D341Med (cell line): Measurements from ENCODE around the gene GNG12.

Experiments
- DNase-seq: peaks from one replicate; pipeline ENCODE4 v3.0.0; 2012; ENCODE audit warnings: low spot score

GNG12 gene

DNA sequence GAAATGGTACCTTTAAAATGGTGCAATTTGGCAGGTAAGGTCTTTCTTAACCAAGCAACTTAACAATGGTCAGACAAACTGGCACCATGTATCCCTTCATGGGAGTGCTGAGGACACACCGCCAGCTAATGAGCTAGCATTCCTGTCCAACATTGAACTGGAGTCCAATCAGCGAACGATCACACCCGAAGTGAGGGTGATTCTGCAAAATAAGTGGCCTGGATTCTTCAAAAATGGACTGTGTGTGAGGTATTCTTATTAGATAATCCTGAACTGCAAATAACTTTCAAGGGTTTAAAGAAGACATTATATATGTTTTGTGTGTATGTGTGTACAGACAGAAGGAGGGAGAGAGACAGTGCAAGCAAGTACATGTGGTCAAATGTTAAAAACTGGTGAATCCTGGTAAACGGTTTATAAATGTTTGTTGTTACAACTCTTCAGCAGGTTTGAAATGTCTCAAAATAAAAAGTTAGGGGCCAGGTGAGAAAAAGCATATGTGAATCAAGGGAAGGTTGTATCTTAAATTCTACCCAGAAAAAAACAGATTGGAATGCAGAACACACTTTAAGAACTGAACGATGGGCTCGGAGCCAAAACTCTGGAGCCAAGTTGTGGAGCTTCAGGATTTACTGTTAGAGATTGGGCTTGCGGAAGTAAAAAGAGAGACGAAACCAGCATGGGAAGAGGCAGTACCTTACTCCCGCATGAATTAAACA lies 127.4 kb downstream of the GNG12 start:
- DNase-seq, result no peak

- DNase-seq, result no peak
Observed at GRCh38 chr1:67704351-67704750, 128.9 kb downstream of the GNG12 start.

DNA sequence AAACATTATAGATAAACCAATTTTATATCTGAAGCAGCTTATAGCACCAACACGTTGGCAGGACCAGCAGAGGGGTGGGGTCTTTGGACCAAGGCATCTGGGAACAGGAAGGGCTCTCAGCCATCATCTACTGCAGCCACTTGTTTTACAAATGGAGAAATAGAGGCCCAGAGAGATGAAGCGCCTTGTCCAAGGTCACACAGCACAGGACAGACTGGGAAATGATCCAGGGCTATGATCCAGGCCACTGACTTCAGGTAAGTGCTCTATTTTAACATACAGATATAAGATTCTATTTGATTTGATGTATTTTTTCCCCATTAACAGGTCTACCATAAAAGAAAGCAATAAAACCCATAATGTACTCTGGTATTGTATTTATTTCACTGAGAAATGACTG lies 131.4 kb downstream of the GNG12 start:
- no peak for DNase-seq

DNA sequence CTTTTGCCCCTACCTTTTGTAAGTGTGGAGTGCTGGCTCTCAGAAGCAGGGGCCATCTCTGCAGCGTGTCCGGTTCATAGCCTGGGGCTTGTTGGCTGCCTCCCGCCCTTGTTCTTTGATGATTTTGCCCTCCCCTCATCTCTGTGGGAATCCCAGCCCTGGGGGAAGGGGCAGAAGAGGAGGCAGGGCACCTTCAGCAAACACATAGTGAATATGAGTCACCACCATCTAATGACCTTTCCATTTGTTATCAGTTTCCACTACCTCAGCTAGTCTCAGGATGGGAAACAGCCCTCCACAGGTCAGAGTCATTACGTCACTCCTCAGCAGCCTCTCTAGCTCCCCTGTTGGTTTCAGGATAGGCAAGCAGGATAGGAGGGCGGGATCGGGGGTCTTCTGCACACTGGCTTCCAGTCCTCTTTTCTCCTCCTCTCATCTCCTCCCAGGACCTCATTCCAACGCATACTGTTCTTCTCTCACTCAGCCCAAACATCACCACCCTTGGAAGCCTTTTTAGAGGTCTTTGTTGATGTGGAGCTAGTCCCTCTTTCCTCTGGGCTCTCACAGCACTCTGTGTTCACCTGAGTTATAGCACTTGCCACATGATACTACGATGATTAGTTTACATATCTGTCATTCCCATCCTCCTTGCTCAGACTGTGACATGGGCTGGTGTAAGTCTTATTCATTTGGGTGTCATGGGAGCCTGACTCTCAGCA lies 132.4 kb downstream of the GNG12 start:
- DNase-seq, result no peak

GRCh38 chr1:67700220-67700619 lies 133.0 kb downstream of the GNG12 start:
- no peak for DNase-seq

DNA sequence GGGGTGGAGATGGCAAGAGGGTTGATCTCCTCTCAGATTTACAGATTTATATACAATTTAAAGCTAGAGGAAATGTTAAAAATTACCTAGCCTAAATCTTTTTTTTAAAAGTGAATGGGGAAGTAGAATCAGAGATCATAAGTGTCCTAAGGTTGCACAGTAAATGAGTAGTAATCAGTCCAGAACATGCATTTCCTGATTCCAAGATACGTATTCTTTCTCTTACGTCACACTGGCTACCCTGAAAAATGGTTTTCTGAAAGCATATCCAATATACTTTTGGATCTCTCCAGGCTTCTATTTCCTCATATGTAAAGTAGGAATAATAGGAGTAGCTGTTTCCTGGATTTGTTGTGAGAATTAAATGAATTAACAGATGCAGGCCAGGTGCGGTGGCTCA lies 136.6 kb downstream of the GNG12 start:
- DNase-seq, result no peak

DNA sequence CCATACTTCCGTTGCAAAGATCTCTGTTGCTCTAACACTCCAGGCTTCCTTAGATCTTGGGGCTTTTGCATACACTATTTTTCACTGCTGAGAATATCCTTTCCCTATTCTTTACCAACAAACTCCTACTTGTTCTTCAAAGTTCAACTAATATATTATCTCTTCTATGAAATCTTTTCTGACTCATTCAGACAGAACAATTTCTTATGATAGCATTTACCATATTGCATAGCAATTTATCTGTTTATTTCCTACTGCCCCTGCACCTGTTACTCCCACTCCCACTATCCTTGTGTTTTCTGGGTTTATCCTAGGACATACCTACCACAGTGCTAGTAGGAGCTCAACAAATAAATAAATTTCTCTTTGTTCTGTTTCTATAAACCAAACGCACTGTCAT lies 137.3 kb downstream of the GNG12 start:
- no peak for DNase-seq

- no peak for DNase-seq
Observed at GRCh38 chr1:67691712-67692111, 141.6 kb downstream of the GNG12 start.

DNA sequence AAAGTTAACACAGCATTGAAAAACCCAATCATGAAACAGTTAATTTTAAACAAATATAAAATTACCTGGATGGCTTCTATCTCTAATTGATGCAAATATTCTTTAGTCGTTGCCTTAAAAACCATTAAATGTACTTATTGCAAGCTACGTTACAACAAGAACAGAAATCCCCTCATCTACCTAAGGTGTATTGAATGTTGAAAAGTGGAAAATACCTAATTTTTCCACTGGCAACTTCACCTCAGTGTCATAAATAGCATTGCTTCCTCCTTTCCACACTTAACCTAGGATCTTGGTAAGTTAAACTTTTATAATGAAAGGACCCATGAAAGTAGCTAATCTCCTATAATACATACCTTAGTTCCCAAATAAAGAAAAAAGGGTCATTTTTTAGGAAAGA lies 142.9 kb downstream of the GNG12 start:
- DNase-seq, result no peak

- DNase-seq, result no peak
Observed at GRCh38 chr1:67690018-67690363, 143.3 kb downstream of the GNG12 start.

DNA sequence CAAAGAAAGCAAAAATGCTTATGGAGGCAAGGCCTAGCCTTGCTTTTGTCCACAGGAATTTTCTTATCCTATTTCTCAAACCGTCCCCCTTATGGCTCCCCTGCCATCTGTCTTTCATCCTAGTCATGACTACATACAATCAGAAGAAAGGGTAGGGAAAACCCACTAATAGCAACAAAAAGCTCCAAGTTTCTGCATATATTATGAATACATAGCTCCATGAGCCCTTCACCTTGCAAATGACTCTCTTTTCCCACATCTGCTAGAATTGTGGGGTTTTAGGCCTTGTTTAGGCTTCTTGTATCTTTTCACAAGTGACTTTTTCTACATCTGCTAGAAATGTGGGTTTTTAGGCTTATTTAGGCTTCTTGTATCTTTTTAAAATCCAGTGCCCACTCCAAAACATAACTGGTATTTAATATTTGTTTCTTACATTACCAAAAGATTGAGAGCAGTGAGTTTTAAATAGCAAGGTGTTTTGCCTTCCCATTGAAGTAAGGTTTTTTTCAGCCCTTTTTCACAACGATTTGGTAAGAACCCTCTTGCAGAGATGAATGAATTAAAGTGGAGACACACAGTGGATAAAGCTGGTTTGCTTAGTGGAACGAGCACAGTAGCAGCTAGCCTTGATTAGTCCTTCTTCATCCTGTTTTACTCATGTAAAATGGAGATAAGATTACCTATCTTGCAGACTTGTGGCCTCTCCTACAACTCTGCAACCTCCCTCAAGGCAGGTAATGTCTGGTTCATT lies 143.8 kb downstream of the GNG12 start:
- DNase-seq, result no peak

GRCh38 chr1:67688526-67689219 lies 144.6 kb downstream of the GNG12 start:
- DNase-seq, result no peak

DNA sequence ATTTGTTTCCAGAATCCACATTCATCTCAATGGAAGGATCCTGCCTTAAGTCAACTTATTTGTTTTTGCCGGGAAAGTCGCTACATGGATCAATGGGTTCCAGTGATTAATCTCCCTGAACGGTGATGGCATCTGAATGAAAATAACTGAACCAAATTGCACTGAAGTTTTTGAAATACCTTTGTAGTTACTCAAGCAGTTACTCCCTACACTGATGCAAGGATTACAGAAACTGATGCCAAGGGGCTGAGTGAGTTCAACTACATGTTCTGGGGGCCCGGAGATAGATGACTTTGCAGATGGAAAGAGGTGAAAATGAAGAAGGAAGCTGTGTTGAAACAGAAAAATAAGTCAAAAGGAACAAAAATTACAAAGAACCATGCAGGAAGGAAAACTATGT lies 145.6 kb downstream of the GNG12 start:
- DNase-seq, result no peak

- DNase-seq, result no peak
Observed at GRCh38 chr1:67687198-67687545, 146.1 kb downstream of the GNG12 start.

DNA sequence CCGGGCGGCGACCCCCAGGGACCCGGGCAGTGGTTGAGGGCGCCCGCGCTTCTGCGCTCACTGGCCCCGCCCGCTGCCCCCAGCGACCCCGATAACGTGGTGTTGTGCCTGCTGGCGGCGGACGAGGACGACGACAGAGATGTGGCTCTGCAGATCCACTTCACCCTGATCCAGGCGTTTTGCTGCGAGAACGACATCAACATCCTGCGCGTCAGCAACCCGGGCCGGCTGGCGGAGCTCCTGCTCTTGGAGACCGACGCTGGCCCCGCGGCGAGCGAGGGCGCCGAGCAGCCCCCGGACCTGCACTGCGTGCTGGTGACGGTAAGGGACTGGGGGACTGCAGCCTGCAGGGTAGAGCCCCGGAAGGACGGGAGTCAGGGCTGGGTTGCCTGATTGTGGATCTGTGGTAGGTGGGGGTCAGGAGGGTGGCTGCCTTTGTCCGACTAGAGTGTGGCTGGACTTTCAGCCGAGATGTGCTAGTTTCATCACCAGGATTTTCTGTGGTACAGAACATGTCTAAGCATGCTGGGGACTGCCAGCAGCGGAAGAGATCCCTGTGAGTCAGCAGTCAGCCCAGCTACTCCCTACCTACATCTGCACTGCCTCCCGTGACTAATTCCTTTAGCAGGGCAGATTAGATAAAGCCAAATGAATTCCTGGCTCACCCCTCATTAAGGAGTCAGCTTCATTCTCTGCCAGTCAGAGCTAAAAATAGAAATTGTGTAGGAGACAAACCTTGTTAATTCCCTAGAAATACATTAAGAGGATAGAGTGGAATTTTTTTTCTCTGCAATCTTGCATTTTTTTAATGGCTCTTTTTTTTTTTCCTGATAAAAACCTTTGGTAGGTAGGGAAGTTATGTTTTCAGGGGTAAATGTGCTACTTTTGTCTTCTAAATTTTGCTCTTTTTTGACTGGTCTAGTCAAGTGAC lies 146.7 kb downstream of the GNG12 start:
- peak; percentile 75 for DNase-seq

DNA sequence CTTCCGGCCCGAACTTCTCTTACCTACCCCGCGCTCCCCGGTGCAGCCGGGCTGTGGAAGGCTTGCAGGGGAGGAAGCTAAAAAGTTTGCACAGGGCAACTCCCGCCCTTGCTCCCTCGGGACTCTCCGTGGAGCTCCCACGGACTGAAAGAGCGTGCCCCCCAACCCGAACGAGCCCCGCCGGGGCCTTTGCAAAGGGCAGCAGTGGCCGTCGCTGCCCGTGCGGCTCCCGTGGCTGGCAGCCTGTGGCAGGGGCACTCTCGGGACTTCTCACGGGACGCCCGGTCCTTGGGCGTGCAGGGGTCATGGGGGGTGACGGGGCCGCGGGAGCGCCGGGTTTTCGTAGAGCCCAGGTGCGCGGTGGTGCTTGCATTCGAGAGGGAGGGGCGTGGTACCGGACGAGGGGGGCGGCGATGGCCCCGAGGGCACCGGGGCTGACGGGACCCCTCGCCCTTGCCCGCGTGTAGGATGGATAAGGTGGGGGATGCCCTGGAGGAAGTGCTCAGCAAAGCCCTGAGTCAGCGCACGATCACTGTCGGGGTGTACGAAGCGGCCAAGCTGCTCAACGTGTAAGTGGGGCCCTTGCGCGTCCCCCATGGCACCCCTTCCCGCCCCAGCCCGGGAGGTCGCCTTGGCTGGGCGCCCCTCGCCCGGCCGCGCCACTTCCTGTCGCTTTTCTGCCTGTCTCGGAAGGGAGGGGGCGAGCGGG lies 147.6 kb downstream of the GNG12 start:
- DNase-seq, result peak; percentile 59

DNA sequence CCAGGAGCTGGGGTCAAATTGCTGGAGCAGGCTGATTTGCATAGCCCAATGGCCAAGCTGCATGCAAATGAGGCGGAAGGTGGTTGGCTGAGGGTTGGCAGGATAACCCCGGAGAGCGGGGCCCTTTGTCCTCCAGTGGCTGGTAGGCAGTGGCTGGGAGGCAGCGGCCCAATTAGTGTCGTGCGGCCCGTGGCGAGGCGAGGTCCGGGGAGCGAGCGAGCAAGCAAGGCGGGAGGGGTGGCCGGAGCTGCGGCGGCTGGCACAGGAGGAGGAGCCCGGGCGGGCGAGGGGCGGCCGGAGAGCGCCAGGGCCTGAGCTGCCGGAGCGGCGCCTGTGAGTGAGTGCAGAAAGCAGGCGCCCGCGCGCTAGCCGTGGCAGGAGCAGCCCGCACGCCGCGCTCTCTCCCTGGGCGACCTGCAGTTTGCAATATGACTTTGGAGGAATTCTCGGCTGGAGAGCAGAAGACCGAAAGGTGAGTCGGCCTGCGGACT lies 148.2 kb downstream of the GNG12 start, which contains the start of gene GADD45A:
TSS of gene GADD45A (plus strand) at position 135 of the 491 bp plus-strand sequence. CDS start at position 429, 294 bp downstream.
- DNase-seq, result peak; percentile 92

- no peak for DNase-seq
Observed at GRCh38 chr1:67684526-67685066, 148.7 kb downstream of the GNG12 start.

- DNase-seq, result no peak
Observed at GRCh38 chr1:67683766-67684525, 149.3 kb downstream of the GNG12 start.

GRCh38 chr1:67683316-67683715 lies 150.0 kb downstream of the GNG12 start:
- no peak for DNase-seq
